Measurements from ENCODE around the gene SEMA3E.

DNA sequence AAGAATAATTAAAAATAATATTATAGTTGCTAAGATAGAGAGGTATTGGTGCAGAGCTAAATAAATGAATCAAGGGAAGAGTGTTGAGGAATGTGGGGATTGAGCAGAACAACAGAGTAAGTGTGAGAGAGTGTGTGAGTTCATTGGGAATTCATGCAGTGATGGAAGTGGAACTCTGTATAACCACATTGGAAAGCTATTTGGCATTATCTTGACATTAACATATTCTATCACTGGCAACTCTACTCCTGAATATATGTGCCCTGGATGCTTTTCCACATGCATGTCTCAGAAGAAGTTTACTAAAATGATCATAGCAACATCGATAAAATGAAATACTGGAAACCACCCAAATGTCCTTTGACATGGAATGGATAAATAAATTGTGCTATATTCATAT is 164.1 kb downstream of the SEMA3E start:
- no peak for TF ChIP-seq EZH2 (IDR thresholded peaks at IDR 0.05; ENCODE audit: borderline replicate concordance)
- no peak for TF ChIP-seq EZH2phosphoT487 (IDR thresholded peaks at IDR 0.05; ENCODE audit: low read depth, severe bottlenecking, unreplicated experiment)
- TF ChIP-seq CTCF (IDR thresholded peaks at IDR 0.05; ENCODE audit: poor library complexity) = no peak
